GM12874 (cell line): ENCODE measurements around the gene SAMD5.

Source experiments
- TF ChIP-seq, protein P1 (sequence below): IDR thresholded peaks from 2 replicates; pipeline ENCODE4 v1.5.1; 2011; ENCODE audit warnings: low read depth, mild to moderate bottlenecking, control low read depth, low read length, moderate library complexity; ENCODE audit not compliant: insufficient read depth

The SAMD5 gene

DNA sequence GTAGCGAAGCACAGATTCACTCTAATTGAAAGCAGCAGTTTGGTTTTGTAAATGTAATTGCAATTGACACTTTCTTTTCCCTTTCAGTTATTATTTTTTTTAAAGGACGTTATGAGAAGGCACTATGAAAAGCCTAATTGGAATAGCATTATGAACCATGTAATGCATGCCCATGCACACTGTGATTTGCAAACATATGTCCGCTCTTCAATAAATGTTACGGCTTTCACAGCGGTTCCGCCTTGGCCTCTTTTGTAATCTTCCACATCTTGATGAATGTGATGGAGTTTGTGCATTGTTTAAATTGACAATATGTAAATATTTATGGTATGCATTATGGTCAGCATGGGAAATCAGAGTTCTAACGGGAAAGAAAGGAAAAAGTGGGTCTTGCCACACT lies 61.3 kb downstream of the SAMD5 start:
- TF ChIP-seq, protein P1, sequence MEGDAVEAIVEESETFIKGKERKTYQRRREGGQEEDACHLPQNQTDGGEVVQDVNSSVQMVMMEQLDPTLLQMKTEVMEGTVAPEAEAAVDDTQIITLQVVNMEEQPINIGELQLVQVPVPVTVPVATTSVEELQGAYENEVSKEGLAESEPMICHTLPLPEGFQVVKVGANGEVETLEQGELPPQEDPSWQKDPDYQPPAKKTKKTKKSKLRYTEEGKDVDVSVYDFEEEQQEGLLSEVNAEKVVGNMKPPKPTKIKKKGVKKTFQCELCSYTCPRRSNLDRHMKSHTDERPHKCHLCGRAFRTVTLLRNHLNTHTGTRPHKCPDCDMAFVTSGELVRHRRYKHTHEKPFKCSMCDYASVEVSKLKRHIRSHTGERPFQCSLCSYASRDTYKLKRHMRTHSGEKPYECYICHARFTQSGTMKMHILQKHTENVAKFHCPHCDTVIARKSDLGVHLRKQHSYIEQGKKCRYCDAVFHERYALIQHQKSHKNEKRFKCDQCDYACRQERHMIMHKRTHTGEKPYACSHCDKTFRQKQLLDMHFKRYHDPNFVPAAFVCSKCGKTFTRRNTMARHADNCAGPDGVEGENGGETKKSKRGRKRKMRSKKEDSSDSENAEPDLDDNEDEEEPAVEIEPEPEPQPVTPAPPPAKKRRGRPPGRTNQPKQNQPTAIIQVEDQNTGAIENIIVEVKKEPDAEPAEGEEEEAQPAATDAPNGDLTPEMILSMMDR: no peak

GRCh38 chr6:147570681-147571080 lies 62.2 kb downstream of the SAMD5 start:
- TF ChIP-seq, protein P1: no peak

DNA sequence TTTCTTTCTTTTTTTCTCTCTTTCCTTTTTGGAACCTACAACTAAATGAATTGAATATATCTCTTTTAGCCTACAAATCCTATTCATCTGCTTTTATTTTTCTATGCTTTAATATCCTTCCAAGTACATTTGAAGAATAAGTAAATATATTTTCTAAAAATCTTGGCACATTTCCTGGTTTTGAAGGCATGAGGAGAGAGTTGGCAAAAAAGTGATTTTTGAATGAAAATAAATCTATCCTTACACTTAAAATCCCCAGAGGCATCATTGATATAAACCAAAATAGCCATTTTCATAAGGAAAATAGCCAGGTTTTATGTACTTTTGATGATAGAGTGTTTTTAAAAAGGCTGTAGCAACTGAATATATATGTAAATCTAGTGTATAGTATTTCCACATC lies 69.0 kb downstream of the SAMD5 start:
- TF ChIP-seq, protein P1: no peak

DNA sequence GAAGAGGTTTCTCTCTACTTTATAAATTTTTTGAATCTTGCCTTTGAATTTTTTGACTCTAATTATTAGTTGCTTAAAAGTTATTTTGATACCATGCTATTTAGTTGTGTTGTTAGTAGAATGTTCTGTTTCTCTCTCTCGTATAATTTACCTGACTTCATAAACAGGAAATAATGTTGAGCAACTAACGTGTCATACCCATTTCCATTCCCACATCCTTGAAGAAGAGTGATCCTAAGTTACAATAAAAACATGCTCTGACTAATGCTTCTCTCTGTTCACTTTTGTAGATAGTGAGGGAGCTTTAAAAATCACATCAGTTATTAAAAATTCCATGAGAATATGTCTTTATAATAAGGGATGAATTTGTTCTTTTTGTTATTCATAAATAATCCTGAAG lies 69.7 kb downstream of the SAMD5 start:
- TF ChIP-seq, protein P1: no peak

DNA sequence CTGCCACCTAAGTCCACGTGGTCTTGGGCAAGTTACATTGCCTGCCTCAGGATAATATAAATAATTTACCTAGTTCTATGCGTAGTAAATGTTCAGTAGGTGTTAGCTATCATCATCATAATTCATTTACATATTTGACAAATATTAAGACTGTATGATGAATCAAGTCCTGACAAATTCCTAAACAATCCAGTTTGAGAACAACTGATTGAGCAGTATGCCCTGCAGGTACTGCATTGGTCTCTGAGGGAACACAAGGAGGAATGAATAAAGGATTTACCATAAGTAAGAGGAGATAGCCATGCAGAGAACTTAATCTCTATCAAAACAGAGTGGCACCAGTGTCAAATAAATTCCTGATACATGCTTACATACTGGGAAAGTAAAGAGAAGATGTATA lies 70.4 kb downstream of the SAMD5 start:
- TF ChIP-seq, protein P1: no peak

DNA sequence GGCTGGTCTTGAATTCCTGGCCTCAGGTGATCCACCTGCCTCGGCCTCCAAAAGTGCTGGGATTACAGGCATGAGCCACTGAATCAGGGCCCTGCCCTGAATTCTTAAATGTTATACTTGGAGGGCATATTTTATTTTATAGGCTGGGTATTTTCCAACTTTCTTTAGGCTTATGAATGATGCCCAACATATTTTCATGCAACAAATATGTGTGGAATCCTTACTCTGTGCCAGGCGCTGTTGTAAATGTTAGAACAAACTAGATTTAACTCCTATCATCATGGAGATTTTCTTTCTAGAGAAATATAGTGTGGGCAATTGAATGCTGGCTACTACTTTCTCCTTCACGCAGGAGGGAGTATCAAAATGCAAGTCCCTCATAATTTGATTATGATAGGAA lies 71.2 kb downstream of the SAMD5 start:
- TF ChIP-seq, protein P1: no peak

GRCh38 chr6:147582991-147583390 lies 74.5 kb downstream of the SAMD5 start:
- TF ChIP-seq, protein P1: no peak

DNA sequence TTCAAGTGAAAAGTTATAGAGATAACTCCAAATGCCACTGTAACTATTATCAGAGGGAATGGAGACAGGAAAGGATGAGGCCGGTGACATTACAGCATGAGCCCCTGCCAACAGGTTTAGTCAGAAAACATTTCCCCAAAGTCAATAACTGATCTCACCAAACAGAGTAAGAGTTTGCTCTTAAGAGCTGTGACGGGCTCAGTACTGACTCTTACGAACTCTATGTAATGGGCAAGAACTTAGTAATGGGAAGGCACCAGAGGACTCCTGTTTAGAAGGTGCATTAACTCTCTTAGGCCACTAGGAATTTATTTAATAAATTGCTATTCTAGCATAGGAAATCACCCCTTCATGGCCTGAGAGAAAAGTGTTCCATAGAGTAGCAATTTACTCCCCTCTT lies 76.8 kb downstream of the SAMD5 start:
- TF ChIP-seq, protein P1: no peak
